ENCODE data around the gene PTPN14. TPM values are rescaled to one million over a fixed set of nuclear protein-coding genes. Genes with fewer than 3 reads are reported as not detected.

Gene PTPN14
- total RNA-seq, 1 experiment from 2014 or later = 209 TPM

GRCh38 chr1:214475746-214476145, 75.7 kb downstream of the PTPN14 start:
- no peaks in the 10 kb centered on the region for H3K27me3 ChIP-seq (ENCODE audit: control insufficient read depth, insufficient read depth, low read length)
- H3K36me3 ChIP-seq (ENCODE audit: control insufficient read depth, insufficient read depth, low read length) = no peaks in the 10 kb centered on the region
- DNase-seq (ENCODE audit: low read depth, low spot score) (no peak), ATAC-seq (peak; percentile 4; the same call in 1 of the 2 replicates)
- ChIA-PET POLR2A (interaction anchor here (0.5 to 1.4 kb wide), 4 partner anchors 11 to 19 kb away, joined by 3 to 9 read pairs (median 5); no protein-coding TSS in a partner anchor), CTCF (interaction anchor here (0.6 kb wide), 1 partner anchor 77 kb away, joined by 4 read pairs; no protein-coding TSS in a partner anchor)
- peak overlapping the region; percentile 89 for H3K27ac ChIP-seq (ENCODE audit: low read length)
- intact Hi-C loops (cut with micrococcal nuclease; ENCODE audit: unreplicated experiment) = no loop called here
- BruUV-seq (replicated peaks) = no TSS peak
- in situ Hi-C loops (cut with HindIII; ENCODE audit: low pct_unique_long_range_greater_than_20kb, low sequenced_read_pairs) = no loop called here
- H3K4me3 ChIP-seq (ENCODE audit: low read depth in 2 of 2, low read length in 2 of 2) = peak overlapping the region in 1 of 2 experiments; percentile 35; a peak in 2 of 4 replicates
- H3K9me3 ChIP-seq (ENCODE audit: control insufficient read depth, insufficient read depth, low read depth, low read length) = no peaks in the 10 kb centered on the region
- H3K4me1 ChIP-seq (ENCODE audit: control insufficient read depth, insufficient read depth, low read length) = peaks cover 88% of the 10 kb centered on the region
- TF ChIP-seq POLR2AphosphoS5 (IDR thresholded peaks at IDR 0.05; ENCODE audit: low read depth, low read length) (no peak; the same call in 1 of the 2 replicates), REST (IDR thresholded peaks at IDR 0.05; ENCODE audit: insufficient read depth in 1 of 2, low read depth in 2 of 2, low read length in 1 of 2) (no peak)

DNA sequence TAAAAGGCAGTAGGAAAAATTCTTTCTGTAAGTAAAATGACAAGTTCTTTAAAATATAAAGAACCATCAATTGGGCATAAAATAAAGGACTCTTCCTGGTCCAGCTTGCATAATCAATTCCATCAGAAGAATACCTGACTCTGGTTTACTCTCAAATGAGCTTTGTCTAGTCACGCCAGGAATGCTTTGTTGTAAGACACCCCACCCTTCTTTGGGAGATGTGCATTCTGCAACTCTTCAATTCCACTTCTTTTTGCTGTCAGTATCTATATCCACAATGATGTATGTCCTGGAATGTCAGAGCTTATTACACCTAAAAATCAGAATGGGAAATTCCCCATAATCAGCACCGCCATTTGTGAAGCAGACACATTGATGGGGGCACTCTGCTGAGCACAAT, 76.1 kb downstream of the PTPN14 start:
- TF ChIP-seq SIN3A (IDR thresholded peaks at IDR 0.05; ENCODE audit: borderline replicate concordance, insufficient read depth, low read depth, low read length) (no peak), REST (IDR thresholded peaks at IDR 0.05; ENCODE audit: insufficient read depth in 1 of 2, low read depth in 2 of 2, low read length in 1 of 2) (no peak), TCF7L2 (IDR thresholded peaks at IDR 0.05; ENCODE audit: low read depth, low read length) (no peak), POLR2AphosphoS5 (IDR thresholded peaks at IDR 0.05; ENCODE audit: low read depth, low read length) (no peak), CTCF (IDR thresholded peaks at IDR 0.05) (no peak)
- ATAC-seq (no peak), DNase-seq (ENCODE audit: low read depth, low spot score) (no peak)
- Histone ChIP-seq H3K4me3 (ENCODE audit: low read depth in 2 of 2, low read length in 2 of 2) (no peak overlapping the region), H3K9me3 (ENCODE audit: control insufficient read depth, insufficient read depth, low read depth, low read length) (no peaks in the 10 kb centered on the region), H3K4me1 (ENCODE audit: control insufficient read depth, insufficient read depth, low read length) (peaks cover 84% of the 10 kb centered on the region), H3K36me3 (ENCODE audit: control insufficient read depth, insufficient read depth, low read length) (no peaks in the 10 kb centered on the region), H3K27ac (ENCODE audit: low read length) (peak overlapping the region; percentile 89), H3K27me3 (ENCODE audit: control insufficient read depth, insufficient read depth, low read length) (no peaks in the 10 kb centered on the region)
- intact Hi-C loops (cut with micrococcal nuclease; ENCODE audit: unreplicated experiment) = no loop called here
- in situ Hi-C loops (cut with HindIII; ENCODE audit: low pct_unique_long_range_greater_than_20kb, low sequenced_read_pairs) = no loop called here
- POLR2A ChIA-PET = interaction anchor here (0.5 to 0.9 kb wide), 3 partner anchors 11 to 43 kb away, joined by 3 to 7 read pairs (median 3); no protein-coding TSS in a partner anchor
- no TSS peak for BruUV-seq (replicated peaks)
- CTCF ChIA-PET = no interaction called here

Data from Panc1 (cell line).